Activated T-cell treated with anti-CD3 and anti-CD28 coated beads for 24 hours (primary cell): ENCODE data around the gene RPS6KA4.
"Not testable (repeated sequence)": the region's sequence is repeated elsewhere in the genome, so short reads cannot be mapped to it uniquely, and the experiment has no call there.

Experiments used
- DNase-seq: peaks from one replicate; pipeline ENCODE4 v3.0.0-alpha.2; 2020; ENCODE audit warnings: low read depth

RPS6KA4 gene

DNA sequence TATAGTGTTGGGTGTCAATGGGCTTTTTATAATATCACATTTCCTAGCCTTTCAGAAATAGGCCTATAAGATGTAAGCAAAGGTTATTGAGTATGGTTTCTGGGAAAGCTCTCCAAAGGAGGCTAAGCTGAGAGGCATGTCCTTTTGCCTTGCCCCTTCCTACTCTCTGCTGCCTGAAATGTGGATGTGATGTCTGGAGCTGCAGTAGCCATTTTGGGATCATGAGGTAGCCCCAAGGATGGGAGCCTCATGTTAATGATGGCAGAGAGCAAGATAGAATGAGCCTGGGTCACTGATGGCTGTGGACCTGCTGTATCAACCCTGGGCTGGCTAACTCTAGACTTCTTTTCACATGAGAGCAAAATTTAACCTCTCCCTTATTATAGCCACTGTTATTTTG lies 29.0 kb downstream of the RPS6KA4 start:
- no peak for DNase-seq

- no peak for DNase-seq
Observed at GRCh38 chr11:64388894-64389293, 29.9 kb downstream of the RPS6KA4 start.

DNA sequence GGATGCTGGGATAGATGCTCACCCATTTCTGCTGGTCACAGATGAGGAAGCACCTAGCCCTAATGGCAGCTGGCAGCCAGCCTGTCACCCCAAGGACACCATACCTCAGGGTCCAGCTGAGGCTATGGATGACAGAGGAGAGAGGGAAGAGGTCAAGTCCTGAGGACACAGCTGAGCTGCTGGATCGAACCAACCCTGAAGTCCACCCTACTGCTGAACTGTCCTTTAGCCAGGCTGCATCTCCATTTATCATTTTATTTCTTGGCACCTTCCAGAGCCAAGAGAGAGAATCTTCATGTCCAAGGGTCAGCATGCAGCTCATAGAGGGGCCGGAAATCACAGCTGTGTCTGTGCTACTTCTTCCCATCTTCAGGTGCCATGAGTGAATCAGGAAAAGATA lies 30.9 kb downstream of the RPS6KA4 start:
- DNase-seq: no peak

DNA sequence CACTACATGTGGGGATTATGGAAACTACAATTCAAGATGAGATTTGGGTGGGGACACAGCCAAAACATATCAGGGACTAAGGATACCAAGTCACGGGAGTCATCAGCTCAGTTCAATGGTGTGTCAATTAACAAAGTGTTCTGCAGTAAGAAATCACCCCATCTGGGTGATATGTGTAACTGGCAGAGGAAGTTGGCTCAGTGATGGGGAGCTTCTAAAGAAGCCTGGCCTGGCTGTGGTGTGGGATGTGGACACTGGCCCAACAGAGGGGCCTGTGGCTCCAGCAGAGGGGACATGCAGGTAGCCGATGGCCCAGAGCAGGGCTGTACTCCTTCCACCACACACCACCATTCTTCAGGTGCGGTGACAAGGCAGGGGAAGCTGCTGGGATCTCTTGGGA lies 31.6 kb downstream of the RPS6KA4 start:
- DNase-seq: no peak

DNA sequence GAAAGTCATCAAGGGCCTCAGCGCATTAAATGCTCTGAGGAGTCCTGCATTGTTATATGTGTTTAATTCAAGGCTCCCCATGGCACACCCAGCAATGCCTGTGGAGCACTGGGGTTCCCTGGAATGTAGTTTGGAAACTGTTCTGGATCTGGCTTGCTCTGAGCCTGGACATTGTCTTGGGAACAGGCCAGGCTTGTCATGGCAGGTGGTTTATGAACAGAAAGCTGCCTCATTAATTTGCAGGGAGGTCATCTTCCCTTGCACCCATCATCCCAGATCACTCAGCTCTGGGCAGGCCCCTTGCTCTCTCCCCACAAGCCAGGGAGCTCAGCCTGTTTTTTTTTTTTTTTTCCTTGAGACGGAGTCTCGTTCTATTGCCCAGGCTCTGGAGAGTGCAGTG lies 32.9 kb downstream of the RPS6KA4 start:
- DNase-seq: no peak

DNA sequence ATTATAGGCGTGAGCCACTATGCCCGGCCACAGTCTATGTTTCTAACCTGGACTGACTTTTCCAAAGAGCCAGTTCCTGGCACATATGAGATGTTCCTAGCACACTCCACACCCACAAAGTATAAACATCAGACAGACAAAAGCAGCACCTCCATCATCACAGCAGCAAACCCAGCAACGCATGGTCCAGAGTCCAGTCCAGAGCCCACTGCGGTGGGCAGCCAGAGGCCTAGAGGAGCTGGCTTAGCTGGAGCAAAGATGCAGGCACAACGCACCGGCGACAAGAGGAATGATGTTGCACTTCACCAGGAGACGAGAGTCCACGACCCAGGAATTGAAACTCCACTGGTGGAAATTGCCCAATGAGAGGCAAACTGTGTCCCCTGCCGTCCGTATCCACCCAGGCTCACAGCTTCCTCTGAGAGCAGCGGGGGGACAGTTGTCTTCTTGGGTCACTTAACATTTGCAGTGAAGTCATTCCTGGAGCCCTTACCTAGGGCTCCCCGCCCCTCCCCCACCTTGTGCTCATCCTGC lies 36.6 kb downstream of the RPS6KA4 start:
- DNase-seq: no peak

- no peak for DNase-seq
Observed at GRCh38 chr11:64396079-64396591, 37.2 kb downstream of the RPS6KA4 start.

DNA sequence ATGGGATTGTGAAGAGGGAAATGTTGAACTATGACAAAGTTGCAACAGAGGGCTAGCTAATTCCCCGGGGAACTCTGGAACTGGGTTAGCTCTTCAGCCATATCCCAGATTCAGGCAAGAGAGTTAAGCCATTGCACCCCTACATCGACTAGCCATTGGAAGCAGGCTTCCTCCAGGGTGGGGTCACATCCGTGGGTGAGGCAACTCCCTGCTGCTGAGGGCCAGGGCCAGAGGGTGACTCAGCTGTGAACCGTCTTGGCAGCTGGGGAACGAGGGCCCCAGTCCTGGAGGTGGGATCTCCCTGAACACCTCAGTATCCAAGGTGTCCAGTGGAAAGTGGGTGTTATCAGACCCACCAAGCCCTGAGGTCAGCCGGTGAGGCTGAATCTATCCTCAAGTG lies 41.1 kb downstream of the RPS6KA4 start:
- DNase-seq: no peak

DNA sequence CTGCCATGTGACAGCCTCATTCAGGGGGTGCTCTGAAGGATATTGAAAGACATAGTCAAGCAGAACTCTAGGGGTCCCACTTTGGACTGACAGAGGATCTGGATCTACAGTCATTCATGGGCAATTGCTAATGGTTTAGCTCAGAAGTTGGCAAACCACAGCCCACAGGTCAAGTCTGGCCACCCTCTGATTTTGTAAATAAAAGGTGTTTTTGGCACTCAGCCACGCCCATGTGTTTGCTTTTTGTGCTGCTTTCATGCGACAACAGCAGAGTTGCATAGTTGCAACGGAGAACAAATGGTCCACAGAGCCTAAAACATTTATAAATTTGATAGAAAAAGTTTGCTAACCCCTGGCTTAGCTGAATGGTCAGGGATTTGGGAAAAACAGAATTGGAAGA lies 41.7 kb downstream of the RPS6KA4 start:
- DNase-seq: no peak

- no peak for DNase-seq
Observed at GRCh38 chr11:64401775-64402174, 42.8 kb downstream of the RPS6KA4 start.

GRCh38 chr11:64403106-64403505 lies 44.1 kb downstream of the RPS6KA4 start:
- no peak for DNase-seq

- DNase-seq: no peak
Observed at GRCh38 chr11:64406221-64406946, 47.4 kb downstream of the RPS6KA4 start.

- DNase-seq: no peak
Observed at GRCh38 chr11:64407221-64407620, 48.3 kb downstream of the RPS6KA4 start.

DNA sequence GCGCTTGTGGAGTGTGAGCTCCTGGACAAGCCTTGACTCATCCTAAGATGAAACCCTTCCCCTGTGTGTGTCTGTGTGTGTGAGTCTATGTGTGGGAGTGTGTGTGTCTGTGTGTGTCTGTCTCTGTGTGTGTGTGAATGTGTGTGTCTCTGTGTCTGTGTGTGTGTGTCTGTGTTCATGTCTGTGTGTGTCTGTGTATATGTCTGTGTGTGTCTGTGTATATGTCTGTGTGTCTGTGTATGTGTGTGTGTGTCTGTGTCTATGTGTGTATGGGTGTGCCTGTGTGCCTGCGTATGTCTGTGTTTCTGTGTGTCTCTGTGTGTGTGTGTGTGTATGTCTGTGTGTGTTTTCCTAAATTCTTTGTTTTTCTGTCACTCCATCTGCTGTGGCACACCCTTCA lies 48.7 kb downstream of the RPS6KA4 start:
- DNase-seq: no peak

DNA sequence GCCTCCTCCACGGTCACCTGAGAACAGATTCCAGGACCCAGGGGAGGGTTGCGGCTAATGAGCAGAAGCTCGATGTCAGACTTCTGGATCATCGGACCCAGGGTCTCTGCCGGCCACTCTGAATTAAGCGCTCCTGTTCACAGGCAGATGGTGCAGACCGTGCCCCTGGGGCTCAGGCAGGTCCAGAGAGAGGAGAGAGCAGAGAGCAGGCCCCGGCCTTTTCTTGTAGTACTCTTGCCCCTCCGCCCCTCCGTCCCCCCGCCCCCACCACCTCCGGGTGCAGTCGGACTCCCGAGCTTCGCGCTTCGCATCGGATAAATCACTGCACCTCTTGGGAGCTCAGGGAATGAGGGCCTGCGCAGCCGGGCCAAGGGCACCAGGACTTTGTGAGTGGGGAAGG lies 50.3 kb downstream of the RPS6KA4 start:
- DNase-seq: no peak

GRCh38 chr11:64409707-64410403 lies 50.9 kb downstream of the RPS6KA4 start:
- DNase-seq: no peak

DNA sequence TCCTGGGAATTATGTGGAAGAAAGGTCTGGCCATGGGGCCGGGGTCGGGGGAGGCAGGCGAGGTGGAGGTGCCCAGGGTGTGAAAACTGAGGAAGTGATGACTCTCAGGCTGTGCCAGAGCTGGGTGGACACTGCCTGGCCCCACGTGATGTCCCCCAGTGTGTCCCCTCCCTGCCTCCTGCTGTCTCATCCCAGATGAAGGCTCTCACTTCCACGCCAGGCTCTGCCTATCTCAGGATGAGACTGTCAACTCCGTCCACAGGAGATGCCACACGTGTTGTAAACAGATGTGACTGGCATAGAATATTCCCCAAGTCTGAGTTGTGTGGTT lies 51.4 kb downstream of the RPS6KA4 start:
- no peak for DNase-seq

DNA sequence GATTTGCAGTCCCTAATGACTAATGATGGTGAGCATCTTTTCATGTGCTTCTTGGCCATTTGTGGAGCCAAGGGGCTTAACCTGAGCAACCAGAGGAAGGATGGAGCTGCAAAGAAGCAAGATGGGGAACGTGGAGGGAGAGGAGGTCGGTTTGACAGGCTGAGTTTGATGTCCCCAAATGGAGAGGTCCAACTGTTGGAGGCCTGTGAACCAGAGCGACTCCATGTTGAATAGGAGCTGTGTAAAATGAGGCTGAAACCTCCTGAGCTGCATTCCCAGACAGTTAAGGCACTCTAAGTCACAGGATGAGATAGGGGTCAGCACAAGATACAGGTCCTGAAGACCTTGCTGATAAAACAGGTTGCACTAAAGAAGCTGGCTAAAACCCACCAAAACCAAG lies 54.5 kb downstream of the RPS6KA4 start:
- no peak for DNase-seq

DNA sequence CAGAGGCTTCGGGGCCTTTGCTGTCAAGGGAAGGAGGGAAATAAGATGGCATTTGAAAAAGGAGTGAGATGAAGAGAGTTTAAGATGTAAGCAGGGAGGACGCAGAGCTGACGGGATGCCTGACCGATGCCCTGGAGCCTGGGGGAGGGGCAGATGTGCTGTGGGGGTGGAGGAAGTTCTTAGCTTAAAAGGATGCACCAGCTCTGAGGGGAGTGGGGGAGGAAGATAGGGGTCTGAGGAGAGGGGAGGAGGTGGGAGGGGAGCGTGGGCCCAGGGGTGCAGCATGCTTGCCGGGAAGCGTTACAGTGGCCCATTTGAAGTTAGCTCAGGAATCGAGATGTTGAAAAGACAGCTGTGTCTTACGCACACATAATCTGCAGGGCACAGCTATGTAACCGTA lies 56.3 kb downstream of the RPS6KA4 start:
- no peak for DNase-seq

- no peak for DNase-seq
Observed at GRCh38 chr11:64415996-64416728, 57.2 kb downstream of the RPS6KA4 start.

DNA sequence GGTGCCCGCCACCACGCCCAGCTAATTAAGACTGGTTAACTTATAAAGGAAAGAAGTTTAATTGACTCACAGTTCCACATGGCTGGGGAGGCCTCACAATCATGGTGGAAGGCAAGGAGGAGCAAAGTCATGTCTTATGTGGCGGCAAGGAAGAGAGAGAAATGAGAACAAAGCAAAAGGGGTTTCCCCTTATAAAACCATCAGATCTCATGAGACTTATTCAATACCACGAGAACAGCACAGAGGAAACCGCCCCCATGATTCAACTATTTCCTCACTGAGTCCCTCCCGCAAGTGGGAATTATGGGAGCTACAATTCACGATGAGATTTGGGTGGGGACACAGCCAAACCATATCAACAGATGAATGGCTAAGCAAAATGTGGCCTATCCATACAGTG lies 59.3 kb downstream of the RPS6KA4 start:
- DNase-seq: not testable (repeated sequence)

DNA sequence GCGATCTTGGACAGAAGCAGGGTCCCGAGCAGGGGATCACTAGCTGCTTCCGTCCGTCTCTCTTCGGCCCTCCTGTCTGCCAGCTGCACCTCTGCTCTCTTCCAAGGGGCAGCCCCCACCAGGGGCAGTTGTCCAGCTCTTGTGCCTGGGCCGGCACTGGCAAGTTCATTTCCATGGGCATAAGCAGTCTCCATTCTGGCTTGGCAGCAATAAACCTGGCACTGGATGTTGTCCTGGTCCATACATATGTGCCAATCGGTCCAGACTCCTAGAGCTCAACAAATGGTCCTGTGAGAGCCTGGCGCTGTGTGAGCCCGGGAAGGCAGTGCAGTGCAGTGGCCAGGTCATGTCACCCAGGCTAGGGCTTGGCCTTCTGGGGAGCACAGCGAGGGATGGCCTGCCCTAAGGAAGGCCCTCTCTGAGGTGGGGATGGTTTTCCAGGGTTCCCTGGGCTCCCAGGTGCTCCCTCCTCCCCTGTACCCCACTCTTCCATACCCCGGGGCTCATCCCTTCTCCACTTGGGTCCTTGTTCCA lies 60.4 kb downstream of the RPS6KA4 start:
- DNase-seq: no peak
